ENCODE measurements around the gene OR4Q2.

- no peak for TF ChIP-seq CTCF (IDR thresholded peaks at IDR 0.05)
- no peak for TF ChIP-seq POLR2A (IDR thresholded peaks at IDR 0.05)
Measured at GRCh38 chr14:20001863-20002262, at the start of gene OR4Q2.
